ENCODE data around the gene LRWD1.

- no peak for TF ChIP-seq EP300 (IDR thresholded peaks at IDR 0.05)
- TF ChIP-seq, protein P1, sequence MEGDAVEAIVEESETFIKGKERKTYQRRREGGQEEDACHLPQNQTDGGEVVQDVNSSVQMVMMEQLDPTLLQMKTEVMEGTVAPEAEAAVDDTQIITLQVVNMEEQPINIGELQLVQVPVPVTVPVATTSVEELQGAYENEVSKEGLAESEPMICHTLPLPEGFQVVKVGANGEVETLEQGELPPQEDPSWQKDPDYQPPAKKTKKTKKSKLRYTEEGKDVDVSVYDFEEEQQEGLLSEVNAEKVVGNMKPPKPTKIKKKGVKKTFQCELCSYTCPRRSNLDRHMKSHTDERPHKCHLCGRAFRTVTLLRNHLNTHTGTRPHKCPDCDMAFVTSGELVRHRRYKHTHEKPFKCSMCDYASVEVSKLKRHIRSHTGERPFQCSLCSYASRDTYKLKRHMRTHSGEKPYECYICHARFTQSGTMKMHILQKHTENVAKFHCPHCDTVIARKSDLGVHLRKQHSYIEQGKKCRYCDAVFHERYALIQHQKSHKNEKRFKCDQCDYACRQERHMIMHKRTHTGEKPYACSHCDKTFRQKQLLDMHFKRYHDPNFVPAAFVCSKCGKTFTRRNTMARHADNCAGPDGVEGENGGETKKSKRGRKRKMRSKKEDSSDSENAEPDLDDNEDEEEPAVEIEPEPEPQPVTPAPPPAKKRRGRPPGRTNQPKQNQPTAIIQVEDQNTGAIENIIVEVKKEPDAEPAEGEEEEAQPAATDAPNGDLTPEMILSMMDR (IDR thresholded peaks at IDR 0.05), result no peak
These were observed 43.0 kb upstream of the LRWD1 start for GRCh38 chr7:102421706-102422240.

All from stomach (tissue), 4 donors.